ENCODE results near the gene LNP1. TPM values are rescaled to one million over a fixed set of nuclear protein-coding genes. Genes with fewer than 3 reads are reported as not detected.
"Not testable (repeated sequence)": the region's sequence is repeated elsewhere in the genome, so short reads cannot be mapped to it uniquely, and the experiment has no call there.

The LNP1 gene
- total and polyA plus RNA-seq, 2 experiments from 2014 or later = 1.1 to 4.3 TPM

- Histone ChIP-seq H3K27me3 (no peaks in the 10 kb centered on the region), H3K9me3 (ENCODE audit: low read depth) (peaks cover 5% of the 10 kb centered on the region), H3K27ac (no peak overlapping the region), H3K4me2 (no peak overlapping the region), H3K79me2 (no peaks in the 10 kb centered on the region), H3K9me2 (replicated peaks; ENCODE audit: insufficient read depth) (no peaks in the 10 kb centered on the region), H3K4me1 (ENCODE audit: insufficient read depth) (peaks cover 6% of the 10 kb centered on the region), H2AFZ (no peak overlapping the region), H3K4me3 (no peak overlapping the region), H3K36me3 (replicated peaks; ENCODE audit: insufficient read depth, low read depth) (no peaks in the 10 kb centered on the region), H4K20me1 (ENCODE audit: insufficient read depth, poor library complexity, severe bottlenecking) (no peaks in the 10 kb centered on the region)
- TF ChIP-seq EZH2phosphoT487 (IDR thresholded peaks at IDR 0.05; ENCODE audit: low read depth, severe bottlenecking, unreplicated experiment) (no peak), CTCF (IDR thresholded peaks at IDR 0.05; ENCODE audit: poor library complexity) (no peak), EZH2 (IDR thresholded peaks at IDR 0.05; ENCODE audit: borderline replicate concordance) (no peak)
- 92% methylated on average over 3 of the region's 3 CpGs for WGBS (ENCODE audit: low lambda C conversion rate, missing lambda C conversion rate)
- no peak for DNase-seq (ENCODE audit: low spot score)
Measured at GRCh38 chr3:100440895-100441294, 39.6 kb downstream of the LNP1 start.

- Histone ChIP-seq H3K27me3 (no peaks in the 10 kb centered on the region), H3K4me1 (ENCODE audit: insufficient read depth) (no peaks in the 10 kb centered on the region), H3K79me2 (no peaks in the 10 kb centered on the region), H3K27ac (no peak overlapping the region), H4K20me1 (ENCODE audit: insufficient read depth, poor library complexity, severe bottlenecking) (no peaks in the 10 kb centered on the region), H3K9me2 (replicated peaks; ENCODE audit: insufficient read depth) (no peaks in the 10 kb centered on the region), H2AFZ (no peak overlapping the region), H3K4me3 (no peak overlapping the region), H3K36me3 (replicated peaks; ENCODE audit: insufficient read depth, low read depth) (no peaks in the 10 kb centered on the region), H3K9me3 (ENCODE audit: low read depth) (peaks cover 5% of the 10 kb centered on the region), H3K4me2 (no peak overlapping the region)
- TF ChIP-seq CTCF (IDR thresholded peaks at IDR 0.05; ENCODE audit: poor library complexity) (no peak), EZH2phosphoT487 (IDR thresholded peaks at IDR 0.05; ENCODE audit: low read depth, severe bottlenecking, unreplicated experiment) (no peak), EZH2 (IDR thresholded peaks at IDR 0.05; ENCODE audit: borderline replicate concordance) (no peak)
- no peak for DNase-seq (ENCODE audit: low spot score)
Measured at GRCh38 chr3:100443690-100444089, 42.4 kb downstream of the LNP1 start.

GRCh38 chr3:100447067-100447466 lies 45.7 kb downstream of the LNP1 start:
- H3K4me1 ChIP-seq (ENCODE audit: insufficient read depth); H3K9me3 ChIP-seq (ENCODE audit: low read depth); H3K36me3 ChIP-seq (replicated peaks; ENCODE audit: insufficient read depth, low read depth); H2AFZ ChIP-seq; H3K27me3 ChIP-seq; H3K4me3 ChIP-seq; H3K27ac ChIP-seq; DNase-seq (ENCODE audit: low spot score); H3K9me2 ChIP-seq (replicated peaks; ENCODE audit: insufficient read depth); H4K20me1 ChIP-seq (ENCODE audit: insufficient read depth, poor library complexity, severe bottlenecking); H3K79me2 ChIP-seq; H3K4me2 ChIP-seq: not testable (repeated sequence)
- WGBS (ENCODE audit: low lambda C conversion rate, missing lambda C conversion rate) = 92% methylated on average over 3 of the region's 3 CpGs

- Histone ChIP-seq H3K4me2 (no peak overlapping the region), H3K36me3 (replicated peaks; ENCODE audit: insufficient read depth, low read depth) (no peaks in the 10 kb centered on the region), H3K27ac (no peak overlapping the region), H3K9me3 (ENCODE audit: low read depth) (peaks cover 5% of the 10 kb centered on the region), H3K79me2 (no peaks in the 10 kb centered on the region), H3K4me3 (no peak overlapping the region), H3K27me3 (no peaks in the 10 kb centered on the region), H4K20me1 (ENCODE audit: insufficient read depth, poor library complexity, severe bottlenecking) (no peaks in the 10 kb centered on the region), H2AFZ (no peak overlapping the region), H3K9me2 (replicated peaks; ENCODE audit: insufficient read depth) (no peaks in the 10 kb centered on the region), H3K4me1 (ENCODE audit: insufficient read depth) (no peaks in the 10 kb centered on the region)
- WGBS (ENCODE audit: low lambda C conversion rate, missing lambda C conversion rate) = 100% methylated on average over 1 of the region's 1 CpG
- no peak for DNase-seq (ENCODE audit: low spot score)
- TF ChIP-seq EZH2phosphoT487 (IDR thresholded peaks at IDR 0.05; ENCODE audit: low read depth, severe bottlenecking, unreplicated experiment) (no peak), EZH2 (IDR thresholded peaks at IDR 0.05; ENCODE audit: borderline replicate concordance) (no peak), CTCF (IDR thresholded peaks at IDR 0.05; ENCODE audit: poor library complexity) (no peak)
Measured at GRCh38 chr3:100448079-100448478, 46.7 kb downstream of the LNP1 start.

Measured in hepatocyte (in vitro differentiated cells).